HepG2 (cell line): ENCODE results near the gene PCGF3. TPM values are rescaled to one million over a fixed set of nuclear protein-coding genes. Genes with fewer than 3 reads are reported as not detected.

Experiments used
- ATAC-seq: fragments of 200-7000 bp; cut with Tn5 transposase; 3 replicates; pipeline ENCODE4 v1.9.1; 2020; ENCODE audit warnings: mild to moderate bottlenecking, moderate library complexity
- BruUV-seq: library from RNA; stranded (reverse); fragments of 400-500 nt; replicated peaks from 2 replicates; lab custom pipeline; 2021; lab: Mats Ljungman, UMichigan
- CTCF ChIA-PET: fragments of 300-600 bp; formaldehyde crosslinking; extraction: SDS; loops from one replicate; lab custom pipeline; 2021; ENCODE audit warnings: low total read pairs, inconsistent platforms, low intra/inter-chr PET ratio; lab: Yijun Ruan, JAX
- POLR2A ChIA-PET: fragments of 350-600 bp; sonication (Branson Sonifier 250); formaldehyde crosslinking; loops from one replicate; lab custom pipeline; 2020; ENCODE audit warnings: antibody characterized with exemption, inconsistent platforms; lab: Yijun Ruan, JAX
- DNase-seq: peaks from one replicate; pipeline ENCODE4 v3.0.0-alpha.2; 2015; ENCODE audit warnings: low spot score
- FAIRE-seq: peaks from 3 replicates; lab custom pipeline; 2011; peaks lifted over from hg19 to GRCh38; lab: Jason Lieb, UNC
- H2AFZ ChIP-seq: one replicate; pipeline ENCODE4 v1.6.1; 2011; ENCODE audit warnings: low read length, inconsistent platforms
- H3K27ac ChIP-seq: fragments of 300-600 bp; 3 replicates; pipeline ENCODE4 v1.8.0; 2011; ENCODE audit warnings: mixed run types, mild to moderate bottlenecking, mixed read lengths, low read length, inconsistent platforms; ENCODE audit not compliant: insufficient read depth; ENCODE audit errors: extremely low read length
- H3K27me3 ChIP-seq, 2 experiments: fragments of 200-600 bp in 1 of 2; 2 replicates in 1 of 2; 3 replicates in 1 of 2; pipeline versions ENCODE4 v1.6.0 to v1.8.0; 2011; ENCODE audit warnings: low read length in 2 of 2, mild to moderate bottlenecking in 2 of 2, moderate library complexity in 2 of 2, inconsistent platforms in 1 of 2; ENCODE audit not compliant: insufficient read depth in 2 of 2, control insufficient read depth in 1 of 2
- H3K36me3 ChIP-seq, 2 experiments: fragments of 200-600 bp in 1 of 2; replicated peaks in 1 of 2; 2 replicates in 1 of 2; 3 replicates in 1 of 2; pipeline versions ENCODE4 v1.5.1 to v1.8.0; 2011; ENCODE audit warnings: low read length in 2 of 2, inconsistent platforms in 1 of 2; ENCODE audit not compliant: insufficient read depth in 2 of 2, control insufficient read depth in 1 of 2
- H3K4me1 ChIP-seq: 2 replicates; pipeline ENCODE4 v1.5.1; 2012; ENCODE audit warnings: low read length, inconsistent platforms; ENCODE audit not compliant: insufficient read depth
- H3K4me2 ChIP-seq: 2 replicates; pipeline ENCODE4 v1.6.0; 2011; ENCODE audit warnings: low read depth, low read length, inconsistent platforms
- H3K4me3 ChIP-seq, 3 experiments: fragments of 200-600 bp in 1 of 3; sonication (generic), shearing (Covaris generic) in 1 of 3; replicated peaks in 1 of 3; 2 replicates each; pipeline ENCODE4 v1.5.1; 2011 to 2016; ENCODE audit warnings: low read length in 3 of 3, inconsistent platforms in 2 of 3, low read depth in 2 of 3, mild to moderate bottlenecking in 2 of 3, control low read depth in 1 of 3, mixed read lengths in 1 of 3; ENCODE audit not compliant: insufficient read depth in 1 of 3
- H3K79me2 ChIP-seq: one replicate; pipeline ENCODE4 v1.6.1; 2011; ENCODE audit warnings: low read length, inconsistent platforms; ENCODE audit not compliant: insufficient read depth
- H3K9ac ChIP-seq: 2 replicates; pipeline ENCODE4 v1.6.0; 2011; ENCODE audit warnings: mild to moderate bottlenecking, low read depth, low read length, inconsistent platforms; ENCODE audit not compliant: insufficient read depth
- H3K9me3 ChIP-seq: 2 replicates; pipeline ENCODE4 v1.5.1; 2012; ENCODE audit warnings: mild to moderate bottlenecking, low read length
- H4K20me1 ChIP-seq: 2 replicates; pipeline ENCODE4 v1.6.0; 2011; ENCODE audit warnings: inconsistent platforms, mild to moderate bottlenecking, low read length, moderate library complexity; ENCODE audit not compliant: insufficient read depth
- DPF2 ChIP-seq: sonication (generic); formaldehyde crosslinking; IDR thresholded peaks from 2 replicates; pipeline ENCODE4 v1.4.0; 2020; ENCODE audit warnings: mild to moderate bottlenecking, low read depth, missing genetic modification reagents, borderline replicate concordance
- FOXJ3 ChIP-seq: sonication (generic); formaldehyde crosslinking; IDR thresholded peaks from 2 replicates; pipeline ENCODE4 v1.4.0; 2020; ENCODE audit warnings: missing genetic modification reagents, mild to moderate bottlenecking, borderline replicate concordance
- FOXK1 ChIP-seq: sonication (generic); formaldehyde crosslinking; IDR thresholded peaks from 2 replicates; pipeline ENCODE4 v1.4.0; 2020; ENCODE audit warnings: low read depth, missing genetic modification reagents, borderline replicate concordance
- HNRNPL ChIP-seq: fragments of 200-400 bp; formaldehyde crosslinking; IDR thresholded peaks from 2 replicates; pipeline ENCODE4 v1.6.1; 2017; ENCODE audit warnings: mild to moderate bottlenecking, low read depth, low read length
- NFE2 ChIP-seq: sonication (generic); formaldehyde crosslinking; IDR thresholded peaks from 2 replicates; pipeline ENCODE4 v1.4.0; 2020; ENCODE audit warnings: missing genetic modification reagents
- NFE2L2 ChIP-seq: fragments of 150-350 bp; IDR thresholded peaks from 2 replicates; pipeline ENCODE4 v1.6.1; 2014; ENCODE audit warnings: low read length
- SALL1 ChIP-seq: sonication (generic); formaldehyde crosslinking; IDR thresholded peaks from 2 replicates; pipeline ENCODE4 v1.8.0; 2022; ENCODE audit warnings: mild to moderate bottlenecking, missing genetic modification reagents
- SIX4 ChIP-seq: sonication (generic); formaldehyde crosslinking; IDR thresholded peaks from 2 replicates; pipeline ENCODE4 v1.4.0; 2020; ENCODE audit warnings: missing genetic modification reagents
- YY1 ChIP-seq: IDR thresholded peaks from 2 replicates; pipeline ENCODE4 v1.6.1; 2011; ENCODE audit warnings: low read length, low read depth, moderate library complexity, mild to moderate bottlenecking; ENCODE audit not compliant: insufficient read depth, insufficient replicate concordance
- ZFP62 ChIP-seq: sonication (generic); formaldehyde crosslinking; IDR thresholded peaks from 2 replicates; pipeline ENCODE4 v1.4.0; 2020; ENCODE audit warnings: missing genetic modification reagents
- ZNF30 ChIP-seq: sonication (generic); formaldehyde crosslinking; IDR thresholded peaks from 2 replicates; pipeline ENCODE4 v1.5.0; 2020; ENCODE audit warnings: mild to moderate bottlenecking, missing genetic modification reagents
- ZNF329 ChIP-seq: sonication (generic); formaldehyde crosslinking; IDR thresholded peaks from 2 replicates; pipeline ENCODE4 v1.9.0; 2021; ENCODE audit warnings: low read depth, mild to moderate bottlenecking, missing genetic modification reagents
- ZNF546 ChIP-seq: sonication (generic); formaldehyde crosslinking; conservative IDR thresholded peaks from 2 replicates; pipeline ENCODE4 v1.8.1; 2023; ENCODE audit warnings: mild to moderate bottlenecking, missing genetic modification reagents
- ZNF577 ChIP-seq: sonication (generic); formaldehyde crosslinking; IDR thresholded peaks from 2 replicates; pipeline ENCODE4 v1.4.0; 2020; ENCODE audit warnings: mild to moderate bottlenecking, low read depth, missing genetic modification reagents, borderline replicate concordance
- ZNF598 ChIP-seq: sonication (generic); formaldehyde crosslinking; IDR thresholded peaks from 2 replicates; pipeline ENCODE4 v1.5.1; 2020; ENCODE audit warnings: mild to moderate bottlenecking, missing genetic modification reagents, borderline replicate concordance
- ZNF7 ChIP-seq: IDR thresholded peaks from 2 replicates; pipeline ENCODE4 v1.6.1; 2016; ENCODE audit warnings: missing biosample characterization, missing genetic modification reagents
- WGBS: methylation state at CpG from one replicate; pipeline ENCODE4 v1.1.6; 2017; ENCODE audit warnings: low lambda C conversion rate; 5-methylcytosine and 5-hydroxymethylcytosine counted together
- in situ Hi-C: cut with HindIII; loops from 2 replicates; pipeline ENCODE4 v1.10.0; 2017; ENCODE audit warnings: low pct_unique_long_range_greater_than_20kb; ENCODE audit not compliant: extremely low pct_ligation_motif_present
- intact Hi-C: fragments of 100-400 bp; cut with micrococcal nuclease; formaldehyde crosslinking; loops from one replicate; pipeline ENCODE4 v1.10.0; 2022; ENCODE audit not compliant: unreplicated experiment
- polyA plus RNA-seq, 8 experiments: library from polyadenylated mRNA; depleted of rRNA in 3 of 8; stranded (reverse) in 7 of 8; unstranded in 1 of 8; fragments of >200 nt; fragmentation: Illumina TruSeq in 4 of 8; extraction: Trizol in 4 of 8; gene quantifications; 2 replicates each; pipeline versions ENCODE4 v1.2.1 to v1.2.3, GENCODE V29; 2011 to 2016; ENCODE audit warnings: low read depth in 4 of 8, missing spikeins in 1 of 8, mixed read lengths in 1 of 8; ENCODE audit not compliant: insufficient read depth in 1 of 8
- total RNA-seq, 5 experiments: library from RNA; depleted of rRNA; stranded (reverse); fragments of >200 nt; fragmentation: Illumina TruSeq; extraction: Trizol; gene quantifications; 2 replicates each; pipeline ENCODE4 v1.2.3, GENCODE V29; 2016; ENCODE audit warnings: low read depth in 1 of 5
- TF ChIP-seq, protein P1 (sequence below): sonication (generic); formaldehyde crosslinking; IDR thresholded peaks from 2 replicates; pipeline ENCODE4 v1.9.0; 2022; ENCODE audit warnings: low read depth, missing genetic modification reagents

PCGF3 gene
- total and polyA plus RNA-seq, 2 of the 13 experiments (the other 11 are each of a cell fraction or from before 2014, with no cell fraction given) = 28.6 to 66.2 TPM

GRCh38 chr4:747546-748170, 42.0 kb downstream of the PCGF3 start:
- BruUV-seq = no TSS peak
- ATAC-seq = no peak
- FAIRE-seq = no peak
- POLR2A ChIA-PET = no interaction called here
- H3K27ac ChIP-seq = no peak overlapping the region
- 94% methylated on average over 21 of the region's 34 CpGs for WGBS
- intact Hi-C loops = no loop called here
- no peak overlapping the region for H3K4me2 ChIP-seq
- peaks cover 12% of the 10 kb centered on the region; the same call in 1 of the 2 replicates for H4K20me1 ChIP-seq
- TF ChIP-seq ZNF329 (CRISPR knock-in tag) = no peak
- TF ChIP-seq SALL1 = no peak
- TF ChIP-seq FOXJ3 (CRISPR knock-in tag) = no peak
- TF ChIP-seq, protein P1, sequence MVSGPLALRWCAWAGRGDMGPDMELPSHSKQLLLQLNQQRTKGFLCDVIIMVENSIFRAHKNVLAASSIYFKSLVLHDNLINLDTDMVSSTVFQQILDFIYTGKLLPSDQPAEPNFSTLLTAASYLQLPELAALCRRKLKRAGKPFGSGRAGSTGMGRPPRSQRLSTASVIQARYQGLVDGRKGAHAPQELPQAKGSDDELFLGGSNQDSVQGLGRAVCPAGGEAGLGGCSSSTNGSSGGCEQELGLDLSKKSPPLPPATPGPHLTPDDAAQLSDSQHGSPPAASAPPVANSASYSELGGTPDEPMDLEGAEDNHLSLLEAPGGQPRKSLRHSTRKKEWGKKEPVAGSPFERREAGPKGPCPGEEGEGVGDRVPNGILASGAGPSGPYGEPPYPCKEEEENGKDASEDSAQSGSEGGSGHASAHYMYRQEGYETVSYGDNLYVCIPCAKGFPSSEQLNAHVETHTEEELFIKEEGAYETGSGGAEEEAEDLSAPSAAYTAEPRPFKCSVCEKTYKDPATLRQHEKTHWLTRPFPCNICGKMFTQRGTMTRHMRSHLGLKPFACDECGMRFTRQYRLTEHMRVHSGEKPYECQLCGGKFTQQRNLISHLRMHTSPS (CRISPR knock-in tag) = no peak
- H3K9me3 ChIP-seq = no peaks in the 10 kb centered on the region
- CTCF ChIA-PET = no interaction called here
- DNase-seq = no peak
- H3K9ac ChIP-seq = no peak overlapping the region
- no peak overlapping the region for H3K4me3 ChIP-seq
- H3K79me2 ChIP-seq = no peaks in the 10 kb centered on the region
- H3K27me3 ChIP-seq = no peaks in the 10 kb centered on the region
- no peaks in the 10 kb centered on the region for H3K4me1 ChIP-seq
- in situ Hi-C loops = no loop called here
- H2AFZ ChIP-seq = no peak overlapping the region
- peaks cover 10 to 41% of the 10 kb centered on the region in 2 experiments; a peak in 4 of 5 replicates for H3K36me3 ChIP-seq

GRCh38 chr4:748461-748860, 42.8 kb downstream of the PCGF3 start:
- H3K79me2 ChIP-seq = no peaks in the 10 kb centered on the region
- peaks cover 12 to 43% of the 10 kb centered on the region in 2 experiments; a peak in 4 of 5 replicates for H3K36me3 ChIP-seq
- no peaks in the 10 kb centered on the region for H3K9me3 ChIP-seq
- DNase-seq (no peak), ATAC-seq (no peak), FAIRE-seq (no peak)
- no peak overlapping the region for H2AFZ ChIP-seq
- H3K4me1 ChIP-seq = no peaks in the 10 kb centered on the region
- BruUV-seq = no TSS peak
- CTCF ChIA-PET = no interaction called here
- no peak overlapping the region for H3K27ac ChIP-seq
- H3K4me2 ChIP-seq = no peak overlapping the region
- POLR2A ChIA-PET = no interaction called here
- H4K20me1 ChIP-seq = 0 out of 2 replicates have a peak, but pooled peaks cover 5% of the 10 kb centered on the region
- no peak overlapping the region for H3K4me3 ChIP-seq
- intact Hi-C loops = no loop called here
- no peaks in the 10 kb centered on the region for H3K27me3 ChIP-seq
- WGBS = 95% methylated on average over 19 of the region's 19 CpGs
- in situ Hi-C loops = no loop called here
- no peak overlapping the region for H3K9ac ChIP-seq
- TF ChIP-seq ZNF577 (CRISPR knock-in tag) (no peak), YY1 (no peak), ZNF30 (CRISPR knock-in tag) (no peak), SIX4 (CRISPR knock-in tag) (no peak), FOXK1 (CRISPR knock-in tag) (no peak), ZNF598 (CRISPR knock-in tag) (no peak), NFE2L2 (no peak), DPF2 (no peak), ZNF546 (no peak), NFE2 (no peak), ZFP62 (CRISPR knock-in tag) (no peak), ZNF7 (CRISPR knock-in tag) (no peak), HNRNPL (no peak)
